Smooth muscle cell (in vitro differentiated cells): ENCODE measurements around the gene CACNA1D. TPM values are rescaled to one million over a fixed set of nuclear protein-coding genes. Genes with fewer than 3 reads are reported as not detected.

Experiments used
- DNase-seq: peaks from one replicate; lab custom pipeline; 2025; ENCODE audit not compliant: unreplicated experiment; lab: John Stamatoyannopoulos, UW
- H2AFZ ChIP-seq: fragments of 200-600 bp; sonication (generic); 2 replicates; pipeline ENCODE4 v1.6.0; 2016; ENCODE audit warnings: antibody characterized with exemption, low read depth, mild to moderate bottlenecking
- H3F3A ChIP-seq: fragments of 200-600 bp; sonication (generic); 2 replicates; pipeline ENCODE4 v1.6.0; 2017; ENCODE audit warnings: antibody characterized with exemption, low read depth
- H3K27ac ChIP-seq: fragments of 200-600 bp; sonication (generic); 2 replicates; pipeline ENCODE4 v1.5.1; 2016; ENCODE audit warnings: low read depth, mild to moderate bottlenecking
- H3K27me3 ChIP-seq: fragments of 200-600 bp; sonication (generic); 2 replicates; pipeline ENCODE4 v1.6.1; 2016; ENCODE audit warnings: low read depth, mild to moderate bottlenecking
- H3K36me3 ChIP-seq: fragments of 200-600 bp; sonication (generic); 2 replicates; pipeline ENCODE4 v1.5.1; 2016; ENCODE audit warnings: low read depth
- H3K4me1 ChIP-seq: fragments of 200-600 bp; sonication (generic); 2 replicates; pipeline ENCODE4 v1.5.1; 2016; ENCODE audit warnings: low read depth
- H3K4me2 ChIP-seq: fragments of 200-600 bp; sonication (generic); 2 replicates; pipeline ENCODE4 v1.6.0; 2016; ENCODE audit warnings: mild to moderate bottlenecking
- H3K4me3 ChIP-seq: fragments of 200-600 bp; sonication (generic); 2 replicates; pipeline ENCODE4 v1.5.1; 2016; ENCODE audit warnings: mild to moderate bottlenecking
- H3K79me2 ChIP-seq: fragments of 200-600 bp; sonication (generic); 2 replicates; pipeline ENCODE4 v1.6.0; 2016; ENCODE audit warnings: low read depth, mild to moderate bottlenecking
- H3K9ac ChIP-seq: fragments of 200-600 bp; sonication (generic); 2 replicates; pipeline ENCODE4 v1.6.0; 2016; ENCODE audit warnings: low read depth
- H3K9me3 ChIP-seq: fragments of 200-600 bp; sonication (generic); replicated peaks from 2 replicates; pipeline ENCODE4 v1.5.1; 2016; ENCODE audit warnings: low read depth
- H4K20me1 ChIP-seq: fragments of 200-600 bp; sonication (generic); 2 replicates; pipeline ENCODE4 v1.6.0; 2016; ENCODE audit warnings: low read depth
- CTCF ChIP-seq: fragments of 200-600 bp; sonication (generic); IDR thresholded peaks from 2 replicates; pipeline ENCODE4 v1.5.1; 2017; ENCODE audit warnings: borderline replicate concordance, mild to moderate bottlenecking, antibody characterized with exemption; ENCODE audit not compliant: insufficient read depth, poor library complexity, severe bottlenecking
- WGBS: methylation state at CpG from one replicate; pipeline ENCODE4 v1.1.7; 2016; ENCODE audit warnings: low lambda C conversion rate; 5-methylcytosine and 5-hydroxymethylcytosine counted together
- polyA plus RNA-seq: library from polyadenylated mRNA; unstranded; fragments of >200 nt; fragmentation: Nextera tagmentation; extraction: Ambion mirVana; gene quantifications from 2 replicates; pipeline ENCODE4 v1.2.1, GENCODE V29; 2016
- total RNA-seq: library from RNA; depleted of rRNA; stranded (reverse); fragments of >200 nt; gene quantifications from 2 replicates; pipeline ENCODE4 v1.2.3, GENCODE V29; 2014

The CACNA1D gene
- total and polyA plus RNA-seq, 2 experiments from 2014 or later = 0.63 to 1.4 TPM

GRCh38 chr3:53489787-53490458, 4.5 kb upstream of the CACNA1D start:
- TF ChIP-seq CTCF = no peak
- no peaks in the 10 kb centered on the region for H3K36me3 ChIP-seq
- H3K79me2 ChIP-seq = no peaks in the 10 kb centered on the region
- no peaks in the 10 kb centered on the region for H3F3A ChIP-seq
- peaks cover 26% of the 10 kb centered on the region for H3K27me3 ChIP-seq
- H3K9ac ChIP-seq = no peak overlapping the region
- no peak overlapping the region for H3K27ac ChIP-seq
- WGBS = 69% methylated on average over 7 of the region's 7 CpGs
- H3K4me1 ChIP-seq = peaks cover 2% of the 10 kb centered on the region
- DNase-seq = no peak
- no peaks in the 10 kb centered on the region for H4K20me1 ChIP-seq
- no peak overlapping the region for H2AFZ ChIP-seq
- H3K4me3 ChIP-seq = no peak overlapping the region
- no peak overlapping the region for H3K4me2 ChIP-seq
- no peaks in the 10 kb centered on the region for H3K9me3 ChIP-seq

- 92% methylated on average over 4 of the region's 4 CpGs for WGBS
- Histone ChIP-seq H3K27ac (no peak overlapping the region), H3K36me3 (no peaks in the 10 kb centered on the region), H3K27me3 (peaks cover 31% of the 10 kb centered on the region), H3K4me1 (peaks cover 6% of the 10 kb centered on the region), H3K9me3 (no peaks in the 10 kb centered on the region), H3K79me2 (no peaks in the 10 kb centered on the region), H3K9ac (no peak overlapping the region), H3F3A (no peaks in the 10 kb centered on the region), H3K4me2 (no peak overlapping the region), H2AFZ (no peak overlapping the region), H3K4me3 (no peak overlapping the region), H4K20me1 (no peaks in the 10 kb centered on the region)
- no peak for DNase-seq
- no peak for TF ChIP-seq CTCF
These were observed 3.9 kb upstream of the CACNA1D start for GRCh38 chr3:53490459-53490968.

- Histone ChIP-seq H3K9me3 (no peaks in the 10 kb centered on the region), H3F3A (no peaks in the 10 kb centered on the region), H3K79me2 (no peaks in the 10 kb centered on the region), H3K4me3 (no peak overlapping the region), H3K9ac (no peak overlapping the region), H3K4me1 (peaks cover 6% of the 10 kb centered on the region), H2AFZ (no peak overlapping the region), H3K4me2 (no peak overlapping the region), H3K27me3 (peaks cover 39% of the 10 kb centered on the region), H3K27ac (no peak overlapping the region), H4K20me1 (no peaks in the 10 kb centered on the region), H3K36me3 (no peaks in the 10 kb centered on the region)
- 94% methylated on average over 6 of the region's 6 CpGs for WGBS
- no peak for DNase-seq
- no peak for TF ChIP-seq CTCF
These were observed 3.1 kb upstream of the CACNA1D start for GRCh38 chr3:53491276-53491675.

- WGBS = 12% methylated on average over 13 of the region's 13 CpGs
- no peak for DNase-seq
- Histone ChIP-seq H3K4me1 (peaks cover 6% of the 10 kb centered on the region), H3K36me3 (no peaks in the 10 kb centered on the region), H3F3A (peaks cover 7% of the 10 kb centered on the region), H3K79me2 (no peaks in the 10 kb centered on the region), H2AFZ (no peak overlapping the region), H3K4me2 (peak overlapping the region; percentile 95), H3K27ac (no peak overlapping the region), H3K9me3 (no peaks in the 10 kb centered on the region), H3K4me3 (peak overlapping the region; percentile 63), H3K27me3 (peaks cover 44% of the 10 kb centered on the region), H4K20me1 (no peaks in the 10 kb centered on the region), H3K9ac (no peak overlapping the region)
- no peak for TF ChIP-seq CTCF
These were observed 832 bp upstream of the CACNA1D start for GRCh38 chr3:53493595-53493962.
